Activated T-cell treated with anti-CD3 and anti-CD28 coated beads, Interleukin-2, amount 50 U/mL, for 24 hours (primary cell): Measurements from ENCODE around the gene LEMD1.

Experiments
- DNase-seq: peaks from one replicate; pipeline ENCODE4 v3.0.0-alpha.2; 2020
- H3K27ac Mint-ChIP-seq: 2 replicates; pipeline ENCODE4 v1.8.0; 2020; ENCODE audit warnings: mild to moderate bottlenecking, mixed read lengths
- H3K27me3 Mint-ChIP-seq: 2 replicates; pipeline ENCODE4 v1.8.0; 2020; ENCODE audit warnings: mixed read lengths
- H3K36me3 Mint-ChIP-seq: 2 replicates; pipeline ENCODE4 v1.8.0; 2020; ENCODE audit warnings: low read depth, mixed read lengths
- H3K4me1 Mint-ChIP-seq: 2 replicates; pipeline ENCODE4 v1.8.0; 2020; ENCODE audit warnings: low read depth, mixed read lengths
- H3K4me3 Mint-ChIP-seq: 2 replicates; pipeline ENCODE4 v1.8.0; 2020; ENCODE audit warnings: mild to moderate bottlenecking, moderate library complexity, mixed read lengths
- H3K9me3 Mint-ChIP-seq: 2 replicates; pipeline ENCODE4 v1.8.0; 2020; ENCODE audit warnings: mixed read lengths

LEMD1 gene

DNA sequence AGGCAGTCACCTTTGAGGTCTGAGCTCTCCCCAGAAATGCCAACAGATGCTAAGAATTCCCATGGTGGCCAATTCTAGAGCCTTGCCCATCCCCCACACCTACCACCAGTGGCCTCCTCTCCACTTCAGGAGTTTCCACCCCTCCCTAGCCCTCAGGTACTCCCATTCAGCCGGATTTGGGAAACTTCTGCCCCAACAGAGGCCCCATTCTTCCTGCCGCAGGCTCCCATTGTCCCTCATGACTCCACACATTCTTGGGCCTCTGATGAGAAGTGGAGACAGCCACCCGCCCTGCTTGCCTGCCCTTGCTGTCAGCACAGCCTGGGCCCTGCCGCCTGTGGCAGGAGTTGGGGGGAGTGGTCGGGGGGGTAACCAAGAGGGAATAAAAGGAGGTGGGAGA, 29.3 kb upstream of the LEMD1 start:
- Mint-ChIP-seq H3K27ac (no peak overlapping the region), H3K27me3 (peaks cover 56% of the 10 kb centered on the region), H3K36me3 (no peaks in the 10 kb centered on the region), H3K4me3 (no peak overlapping the region), H3K9me3 (no peaks in the 10 kb centered on the region), H3K4me1 (peaks cover 12% of the 10 kb centered on the region)
- no peak for DNase-seq

DNA sequence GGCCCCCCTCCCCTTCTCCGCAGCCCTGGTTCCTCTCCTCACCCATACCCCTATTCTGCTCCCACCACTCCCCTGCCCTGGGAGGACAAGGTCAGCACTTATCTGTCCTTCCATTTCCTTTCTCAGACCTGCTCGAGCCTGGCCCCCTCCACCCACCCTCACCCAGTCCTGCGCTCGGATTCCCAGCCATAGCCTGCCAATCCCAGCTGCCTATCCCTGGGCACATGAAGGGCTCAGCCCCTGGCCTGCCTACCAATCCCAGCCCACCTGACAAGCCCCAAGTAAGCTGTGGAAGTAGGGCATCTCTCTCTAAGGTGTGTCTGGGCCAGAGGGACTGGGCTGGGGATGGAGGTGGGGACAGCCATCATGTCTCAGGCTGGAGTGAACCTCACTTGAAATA, 28.6 kb upstream of the LEMD1 start:
- no peaks in the 10 kb centered on the region for H3K9me3 Mint-ChIP-seq
- H3K36me3 Mint-ChIP-seq: no peaks in the 10 kb centered on the region
- H3K27me3 Mint-ChIP-seq: peaks cover 49% of the 10 kb centered on the region
- H3K4me1 Mint-ChIP-seq: peaks cover 6% of the 10 kb centered on the region
- no peak for DNase-seq
- no peak overlapping the region for H3K4me3 Mint-ChIP-seq
- H3K27ac Mint-ChIP-seq: no peak overlapping the region

GRCh38 chr1:205449750-205450443, 28.0 kb upstream of the LEMD1 start:
- Mint-ChIP-seq H3K4me1 (peaks cover 6% of the 10 kb centered on the region), H3K27me3 (peaks cover 44% of the 10 kb centered on the region), H3K9me3 (no peaks in the 10 kb centered on the region), H3K4me3 (peak overlapping the region; percentile 71), H3K27ac (peak overlapping the region; percentile 85), H3K36me3 (no peaks in the 10 kb centered on the region)
- peak; percentile 69 for DNase-seq

- Mint-ChIP-seq H3K27ac (peak overlapping the region; percentile 85), H3K27me3 (peaks cover 38% of the 10 kb centered on the region), H3K9me3 (no peaks in the 10 kb centered on the region), H3K4me3 (peak overlapping the region; percentile 71), H3K4me1 (peaks cover 5% of the 10 kb centered on the region), H3K36me3 (no peaks in the 10 kb centered on the region)
- no peak for DNase-seq
These were observed 27.4 kb upstream of the LEMD1 start for GRCh38 chr1:205449254-205449749.

GRCh38 chr1:205448540-205449253, 26.8 kb upstream of the LEMD1 start:
- Mint-ChIP-seq H3K27me3 (peaks cover 32% of the 10 kb centered on the region), H3K36me3 (no peaks in the 10 kb centered on the region), H3K9me3 (no peaks in the 10 kb centered on the region), H3K27ac (peak overlapping the region; percentile 85), H3K4me1 (peaks cover 5% of the 10 kb centered on the region), H3K4me3 (no peak overlapping the region)
- no peak for DNase-seq

DNA sequence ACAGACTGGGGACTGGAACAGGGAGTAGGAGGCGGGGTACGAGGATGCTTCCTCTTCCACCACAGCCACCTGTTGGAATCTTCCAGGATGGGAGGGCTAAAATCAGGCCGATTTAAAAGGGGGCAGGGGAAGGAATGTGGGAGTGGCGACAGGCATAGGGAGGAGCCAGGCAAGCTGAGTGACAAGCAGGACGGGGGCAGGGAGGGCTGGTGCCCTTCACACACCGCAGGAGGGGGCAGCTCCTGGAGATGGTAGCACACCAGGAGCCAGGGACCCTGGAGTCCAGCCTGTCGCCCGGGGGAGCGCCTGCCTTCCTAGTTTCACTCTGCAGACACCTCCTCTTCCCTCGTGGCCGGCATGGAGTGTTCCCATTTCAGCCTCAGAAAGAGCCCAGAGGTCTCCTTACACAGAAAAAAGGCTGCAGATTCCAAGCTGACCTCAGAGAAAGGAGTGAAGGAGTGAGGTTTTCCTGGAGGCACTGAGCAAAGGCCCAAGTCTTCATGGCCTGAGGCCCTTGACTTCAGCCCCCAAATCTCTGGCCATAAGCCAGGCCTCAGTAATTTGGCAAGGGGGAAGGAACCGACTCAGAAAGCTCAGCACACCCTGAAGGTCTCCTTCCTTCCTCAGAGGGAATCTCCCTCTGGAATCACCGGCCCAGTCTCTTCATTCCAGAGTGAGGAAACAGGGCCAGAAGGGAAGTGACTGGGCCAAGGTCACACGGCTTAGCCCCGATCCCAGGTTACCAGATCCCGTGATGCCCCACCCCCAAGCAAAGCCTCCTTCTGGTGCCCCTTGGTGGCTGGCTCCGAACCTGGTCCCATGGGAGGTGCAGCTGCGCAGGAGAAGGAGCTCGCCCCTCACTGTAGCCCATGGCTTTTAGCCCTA, 25.8 kb upstream of the LEMD1 start:
- H3K4me1 Mint-ChIP-seq: peaks cover 5% of the 10 kb centered on the region
- no peak for DNase-seq
- no peaks in the 10 kb centered on the region for H3K36me3 Mint-ChIP-seq
- H3K4me3 Mint-ChIP-seq: no peak overlapping the region
- no peak overlapping the region for H3K27ac Mint-ChIP-seq
- H3K9me3 Mint-ChIP-seq: no peaks in the 10 kb centered on the region
- H3K27me3 Mint-ChIP-seq: peaks cover 22% of the 10 kb centered on the region

- Mint-ChIP-seq H3K27me3 (peaks cover 14% of the 10 kb centered on the region), H3K27ac (no peak overlapping the region), H3K9me3 (no peaks in the 10 kb centered on the region), H3K4me1 (peaks cover 6% of the 10 kb centered on the region), H3K4me3 (no peak overlapping the region), H3K36me3 (no peaks in the 10 kb centered on the region)
- DNase-seq: no peak
These were observed 25.0 kb upstream of the LEMD1 start for GRCh38 chr1:205446828-205447227.

GRCh38 chr1:205445646-205445935, 23.7 kb upstream of the LEMD1 start:
- Mint-ChIP-seq H3K4me3 (no peak overlapping the region), H3K27ac (no peak overlapping the region), H3K4me1 (peaks cover 19% of the 10 kb centered on the region), H3K36me3 (no peaks in the 10 kb centered on the region), H3K27me3 (peaks cover 1% of the 10 kb centered on the region), H3K9me3 (no peaks in the 10 kb centered on the region)
- no peak for DNase-seq

- DNase-seq: no peak
- Mint-ChIP-seq H3K4me3 (no peak overlapping the region), H3K27me3 (no peaks in the 10 kb centered on the region), H3K27ac (no peak overlapping the region), H3K9me3 (no peaks in the 10 kb centered on the region), H3K4me1 (peaks cover 24% of the 10 kb centered on the region), H3K36me3 (no peaks in the 10 kb centered on the region)
These were observed 23.2 kb upstream of the LEMD1 start for GRCh38 chr1:205444931-205445645.

DNA sequence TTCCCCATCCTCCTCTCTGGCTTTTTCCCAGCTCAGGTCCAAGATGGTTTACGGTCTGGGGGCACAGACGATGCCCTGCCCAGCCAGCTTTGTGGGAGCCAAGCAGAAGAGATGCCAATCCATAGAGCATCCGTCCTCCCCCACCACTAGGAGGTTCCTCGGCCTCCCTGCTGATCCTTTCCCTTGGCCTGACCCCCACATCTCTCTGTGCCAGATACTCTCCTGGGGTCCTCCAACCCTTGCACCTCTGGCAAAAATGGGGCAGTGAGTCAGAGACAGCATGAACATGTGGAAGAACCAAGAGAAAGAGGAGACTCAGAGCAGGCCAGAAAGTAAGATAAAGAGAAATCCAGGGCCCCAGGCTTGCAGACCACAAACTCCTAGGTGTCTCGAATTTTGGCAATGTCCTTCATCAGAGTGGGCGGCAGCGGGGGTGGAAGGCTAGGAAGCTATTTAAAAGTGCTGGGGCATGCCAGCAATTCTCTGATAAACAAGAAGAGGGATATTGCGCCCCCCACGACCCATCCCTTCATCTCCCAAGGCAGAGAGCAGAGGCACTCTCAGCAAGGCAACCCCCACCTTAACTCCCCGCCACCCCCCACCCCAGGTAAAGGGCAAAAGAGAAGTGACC, 22.6 kb upstream of the LEMD1 start:
- Mint-ChIP-seq H3K4me1 (peaks cover 27% of the 10 kb centered on the region), H3K4me3 (no peak overlapping the region), H3K9me3 (no peaks in the 10 kb centered on the region), H3K27me3 (no peaks in the 10 kb centered on the region), H3K27ac (no peak overlapping the region), H3K36me3 (no peaks in the 10 kb centered on the region)
- no peak for DNase-seq

DNA sequence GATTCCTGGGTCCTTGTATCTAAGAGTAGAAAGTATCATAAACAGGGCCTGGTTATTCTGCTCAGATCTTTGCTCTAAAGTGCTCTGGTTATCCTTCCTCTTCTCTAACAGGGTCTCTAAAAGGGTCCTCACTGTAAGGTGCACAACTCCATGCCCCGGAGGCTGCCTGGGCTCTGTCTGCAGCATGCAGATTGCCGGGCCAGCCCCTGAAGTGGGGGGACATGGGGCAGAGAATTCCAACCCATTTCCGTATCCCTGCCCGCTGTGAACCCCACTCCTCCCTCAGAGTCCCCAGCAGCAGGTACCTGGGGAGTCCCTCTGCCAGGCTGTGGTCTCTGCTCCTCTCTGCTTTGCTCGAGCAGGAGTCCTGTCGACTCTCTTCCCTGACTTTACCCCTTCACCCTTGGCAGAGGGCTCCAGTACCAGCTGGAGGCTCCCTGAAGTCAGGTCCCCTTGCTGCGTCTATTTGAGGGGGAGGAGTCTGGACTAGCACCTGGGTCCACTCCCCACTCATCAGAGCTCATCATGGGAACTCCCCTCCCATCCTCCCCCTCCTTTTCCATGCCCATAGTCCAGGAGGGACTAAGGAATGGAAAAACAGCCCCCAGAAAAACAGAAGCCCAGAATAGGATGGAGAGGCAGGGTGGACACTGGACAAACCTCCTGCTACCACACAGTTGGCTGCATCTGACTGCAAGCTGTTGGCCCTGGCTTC, 21.9 kb upstream of the LEMD1 start:
- H3K36me3 Mint-ChIP-seq: no peaks in the 10 kb centered on the region
- H3K27me3 Mint-ChIP-seq: no peaks in the 10 kb centered on the region
- H3K4me1 Mint-ChIP-seq: peaks cover 25% of the 10 kb centered on the region
- no peaks in the 10 kb centered on the region for H3K9me3 Mint-ChIP-seq
- no peak overlapping the region for H3K27ac Mint-ChIP-seq
- no peak for DNase-seq
- no peak overlapping the region for H3K4me3 Mint-ChIP-seq

DNA sequence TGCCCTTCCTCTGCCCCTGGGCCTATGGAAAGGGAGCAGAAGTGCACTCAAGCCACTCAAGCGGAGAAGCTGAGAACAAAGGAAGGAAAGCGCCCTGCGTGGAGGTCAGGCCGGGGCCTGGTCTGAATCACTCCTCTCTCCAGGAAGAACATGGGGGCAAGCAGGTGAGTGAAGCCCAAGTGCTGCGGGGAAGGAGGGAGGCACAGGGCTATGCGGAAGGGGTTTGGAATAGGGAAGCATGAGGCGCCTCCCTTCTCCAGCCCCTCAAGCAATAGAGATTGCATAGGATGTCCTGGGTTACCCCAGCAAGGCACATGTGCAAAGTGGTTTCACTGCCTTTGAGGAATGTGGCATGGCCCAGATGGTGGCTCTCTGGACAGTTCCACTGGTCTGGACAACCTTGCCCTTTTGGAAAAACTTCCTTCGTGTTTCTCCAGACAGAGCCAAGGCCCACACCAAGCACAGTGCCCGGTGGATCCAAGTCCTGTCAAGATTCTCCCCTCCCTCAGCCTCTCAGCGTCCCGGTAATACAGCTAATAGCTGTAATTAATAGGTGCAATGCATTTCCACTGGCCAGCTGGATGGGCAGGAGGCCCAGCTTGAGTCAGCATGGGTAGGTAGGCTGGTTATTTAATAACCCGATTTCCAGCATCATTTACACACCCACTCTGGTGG, 20.3 kb upstream of the LEMD1 start:
- Mint-ChIP-seq H3K4me3 (no peak overlapping the region), H3K27me3 (no peaks in the 10 kb centered on the region), H3K36me3 (no peaks in the 10 kb centered on the region), H3K9me3 (no peaks in the 10 kb centered on the region), H3K4me1 (peaks cover 25% of the 10 kb centered on the region), H3K27ac (no peak overlapping the region)
- no peak for DNase-seq

GRCh38 chr1:205441716-205442050, 19.8 kb upstream of the LEMD1 start:
- DNase-seq: no peak
- Mint-ChIP-seq H3K9me3 (no peaks in the 10 kb centered on the region), H3K4me1 (peaks cover 25% of the 10 kb centered on the region), H3K27ac (peak overlapping the region; percentile 92), H3K4me3 (no peak overlapping the region), H3K27me3 (no peaks in the 10 kb centered on the region), H3K36me3 (no peaks in the 10 kb centered on the region)
